GM21825 (cell line): ENCODE measurements around the gene NEU3.

Experiments used
- ATAC-seq: cut with Tn5 transposase; IDR thresholded peaks from one replicate; pipeline ENCODE4 v1.9.1; 2021; ENCODE audit warnings: mild to moderate bottlenecking, moderate library complexity; ENCODE audit not compliant: unreplicated experiment

Gene NEU3

DNA sequence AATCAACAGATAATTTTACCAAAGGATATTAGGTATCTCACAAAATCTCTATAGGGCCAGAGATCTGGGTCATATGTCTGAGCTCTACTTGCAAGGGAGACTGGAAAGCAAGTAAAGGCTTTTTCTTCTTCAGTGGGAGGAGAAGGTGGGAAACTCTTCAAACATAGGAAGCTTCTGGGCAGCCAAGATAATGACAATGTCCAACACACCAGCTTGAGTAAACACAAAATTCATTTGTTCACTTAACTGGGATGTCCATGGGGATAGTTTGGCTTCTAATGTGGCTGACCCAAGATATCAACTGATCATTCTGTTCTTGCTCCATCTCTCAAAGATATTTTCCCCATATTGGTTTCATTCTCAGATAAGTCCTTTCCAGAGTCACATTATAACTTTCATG is 70.6 kb downstream of the NEU3 start:
- ATAC-seq: no peak

DNA sequence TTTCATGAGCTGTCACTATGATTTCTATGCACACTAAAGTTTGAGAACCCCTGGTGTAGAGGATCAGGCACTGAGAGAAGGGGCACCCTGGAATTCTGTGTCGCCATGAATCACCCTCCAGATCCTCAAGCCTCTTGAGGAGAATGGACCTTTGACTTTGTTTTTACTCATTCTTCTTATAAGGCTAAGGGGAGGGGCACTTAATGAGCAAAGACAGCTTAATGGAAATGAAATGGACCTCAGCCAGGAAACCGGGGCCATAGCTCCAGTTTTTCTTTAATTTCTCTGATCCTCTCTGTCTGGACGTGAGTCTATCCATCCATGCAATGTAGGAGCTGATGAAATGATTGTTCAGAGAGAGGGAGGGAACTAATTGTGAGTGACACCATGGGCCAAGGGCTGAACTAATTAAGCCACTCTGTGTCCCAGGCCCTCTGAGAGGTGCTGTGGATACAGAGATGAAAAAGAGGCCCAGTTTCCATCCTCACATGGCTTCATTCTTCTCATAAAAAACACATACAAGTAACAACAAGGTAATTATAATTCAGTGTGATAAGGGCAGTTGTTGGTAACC is 75.1 kb downstream of the NEU3 start:
- ATAC-seq: no peak

DNA sequence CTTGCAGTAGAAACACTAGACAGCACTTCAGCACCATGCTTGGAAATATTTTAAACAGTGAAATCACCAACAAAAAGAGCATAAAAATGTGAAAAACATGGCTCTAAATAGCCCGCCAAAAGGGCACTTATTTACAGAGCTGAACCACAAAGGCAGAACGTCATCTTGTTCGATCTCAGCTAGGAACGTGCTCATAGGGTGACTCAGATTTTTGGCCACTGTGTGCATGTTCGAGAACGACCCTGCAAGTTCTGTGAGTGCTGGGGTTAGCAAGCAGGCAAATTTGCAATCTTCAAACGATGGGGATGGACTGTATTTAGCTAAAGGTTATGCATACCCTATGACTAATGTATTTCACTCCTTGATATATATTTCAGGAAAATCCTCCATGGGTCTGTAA is 77.3 kb downstream of the NEU3 start:
- no peak for ATAC-seq
